Lower leg skin (tissue), 3 donors: ENCODE measurements around the gene TMEM131L.
"Not testable (repeated sequence)": the region's sequence is repeated elsewhere in the genome, so short reads cannot be mapped to it uniquely, and the experiment has no call there.

Experiments
- POLR2A ChIP-seq, 2 donors: fragments of 450-650 bp; IDR thresholded peaks; one replicate each; pipeline ENCODE4 v1.6.1; 2016 to 2017; ENCODE audit warnings: antibody characterized with exemption in 2 of 2, mild to moderate bottlenecking in 1 of 2, moderate library complexity in 1 of 2
- TF ChIP-seq, protein P1 (sequence below), 3 donors: fragments of 450-650 bp; IDR thresholded peaks; one replicate each; pipeline ENCODE4 v1.5.1; 2016; ENCODE audit warnings: antibody characterized with exemption in 3 of 3, mild to moderate bottlenecking in 3 of 3, moderate library complexity in 2 of 3

DNA sequence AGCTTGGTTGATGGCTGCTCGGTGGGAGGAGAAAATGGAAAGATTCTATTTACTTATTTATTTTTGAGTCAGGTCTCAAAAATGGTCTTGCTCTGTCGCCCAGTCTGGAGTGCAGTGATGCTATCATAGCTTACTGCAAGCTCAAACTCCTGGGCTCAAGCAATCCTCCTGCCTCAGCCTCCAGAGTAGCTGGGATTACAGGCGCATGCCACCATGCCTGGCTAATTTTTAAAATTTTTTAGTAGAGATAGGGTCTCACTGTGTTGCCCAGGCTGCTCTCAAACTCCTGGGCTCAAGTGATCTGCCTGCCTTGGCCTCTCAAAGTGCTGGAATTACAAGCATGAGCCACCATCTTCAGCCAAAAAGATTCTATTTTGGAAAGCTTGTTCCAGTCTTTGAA lies 82.7 kb downstream of the TMEM131L start:
- TF ChIP-seq, protein P1, sequence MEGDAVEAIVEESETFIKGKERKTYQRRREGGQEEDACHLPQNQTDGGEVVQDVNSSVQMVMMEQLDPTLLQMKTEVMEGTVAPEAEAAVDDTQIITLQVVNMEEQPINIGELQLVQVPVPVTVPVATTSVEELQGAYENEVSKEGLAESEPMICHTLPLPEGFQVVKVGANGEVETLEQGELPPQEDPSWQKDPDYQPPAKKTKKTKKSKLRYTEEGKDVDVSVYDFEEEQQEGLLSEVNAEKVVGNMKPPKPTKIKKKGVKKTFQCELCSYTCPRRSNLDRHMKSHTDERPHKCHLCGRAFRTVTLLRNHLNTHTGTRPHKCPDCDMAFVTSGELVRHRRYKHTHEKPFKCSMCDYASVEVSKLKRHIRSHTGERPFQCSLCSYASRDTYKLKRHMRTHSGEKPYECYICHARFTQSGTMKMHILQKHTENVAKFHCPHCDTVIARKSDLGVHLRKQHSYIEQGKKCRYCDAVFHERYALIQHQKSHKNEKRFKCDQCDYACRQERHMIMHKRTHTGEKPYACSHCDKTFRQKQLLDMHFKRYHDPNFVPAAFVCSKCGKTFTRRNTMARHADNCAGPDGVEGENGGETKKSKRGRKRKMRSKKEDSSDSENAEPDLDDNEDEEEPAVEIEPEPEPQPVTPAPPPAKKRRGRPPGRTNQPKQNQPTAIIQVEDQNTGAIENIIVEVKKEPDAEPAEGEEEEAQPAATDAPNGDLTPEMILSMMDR (IDR thresholded peaks at IDR 0.05), result not testable (repeated sequence)
- TF ChIP-seq POLR2A (IDR thresholded peaks at IDR 0.05), result not testable (repeated sequence)
